ENCODE results near the gene PAQR4. TPM values are rescaled to one million over a fixed set of nuclear protein-coding genes. Genes with fewer than 3 reads are reported as not detected.

Gene PAQR4
- total RNA-seq, 2 experiments from 2014 or later: 29.4 to 30.4 TPM

DNA sequence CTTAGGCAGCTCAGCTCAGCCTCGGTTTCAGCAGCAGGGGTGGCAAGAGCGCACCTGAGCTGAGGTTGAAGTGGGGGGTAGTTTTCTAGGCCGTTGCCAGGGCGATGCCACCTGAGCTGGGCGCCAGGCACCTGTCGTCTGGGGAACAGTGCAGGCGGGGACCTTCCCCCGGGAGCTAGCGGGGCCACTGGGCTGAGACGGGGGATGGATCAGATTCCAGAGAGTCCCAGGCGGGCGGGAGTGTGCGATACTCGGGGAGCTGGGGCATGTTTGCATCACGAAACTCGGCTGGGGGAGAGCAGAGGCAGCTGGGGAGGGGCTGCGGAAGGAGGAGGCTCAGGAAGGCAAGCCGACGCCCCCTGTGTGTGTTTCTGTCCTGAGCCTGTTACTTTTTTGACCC lies 43.1 kb downstream of the PAQR4 start:
- H3K27me3 Mint-ChIP-seq: peaks cover 11% of the 10 kb centered on the region
- H3K36me3 Mint-ChIP-seq (ENCODE audit: low read depth): no peaks in the 10 kb centered on the region
- H3K4me1 Mint-ChIP-seq (ENCODE audit: low read depth): peaks cover 17% of the 10 kb centered on the region
- ChIA-PET CTCF (interaction anchor here (0.8 to 1.0 kb wide), 2 partner anchors 17 to 19 kb away, joined by 3 to 6 read pairs; no protein-coding TSS in a partner anchor), POLR2A (interaction anchor here (0.9 kb wide), 1 partner anchor 18 kb away, joined by 3 read pairs; no protein-coding TSS in a partner anchor)
- H3K4me3 Mint-ChIP-seq: no peak overlapping the region
- H3K9me3 Mint-ChIP-seq: no peaks in the 10 kb centered on the region
- ATAC-seq (no peak), DNase-seq (no peak)
- H3K27ac Mint-ChIP-seq: no peak overlapping the region
- intact Hi-C loops (cut with micrococcal nuclease): no loop called here
- TF ChIP-seq, protein P1, sequence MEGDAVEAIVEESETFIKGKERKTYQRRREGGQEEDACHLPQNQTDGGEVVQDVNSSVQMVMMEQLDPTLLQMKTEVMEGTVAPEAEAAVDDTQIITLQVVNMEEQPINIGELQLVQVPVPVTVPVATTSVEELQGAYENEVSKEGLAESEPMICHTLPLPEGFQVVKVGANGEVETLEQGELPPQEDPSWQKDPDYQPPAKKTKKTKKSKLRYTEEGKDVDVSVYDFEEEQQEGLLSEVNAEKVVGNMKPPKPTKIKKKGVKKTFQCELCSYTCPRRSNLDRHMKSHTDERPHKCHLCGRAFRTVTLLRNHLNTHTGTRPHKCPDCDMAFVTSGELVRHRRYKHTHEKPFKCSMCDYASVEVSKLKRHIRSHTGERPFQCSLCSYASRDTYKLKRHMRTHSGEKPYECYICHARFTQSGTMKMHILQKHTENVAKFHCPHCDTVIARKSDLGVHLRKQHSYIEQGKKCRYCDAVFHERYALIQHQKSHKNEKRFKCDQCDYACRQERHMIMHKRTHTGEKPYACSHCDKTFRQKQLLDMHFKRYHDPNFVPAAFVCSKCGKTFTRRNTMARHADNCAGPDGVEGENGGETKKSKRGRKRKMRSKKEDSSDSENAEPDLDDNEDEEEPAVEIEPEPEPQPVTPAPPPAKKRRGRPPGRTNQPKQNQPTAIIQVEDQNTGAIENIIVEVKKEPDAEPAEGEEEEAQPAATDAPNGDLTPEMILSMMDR (IDR thresholded peaks at IDR 0.05): no peak

GRCh38 chr16:3012828-3013420 lies 43.8 kb downstream of the PAQR4 start, which contains the start of gene CLDN9:
CLDN9 (plus strand) TSS chr16:3012923; CDS start chr16:3013363, 440 bp downstream.
- ChIA-PET POLR2A (no interaction called here), CTCF (interaction anchor here (0.8 to 1.0 kb wide), 2 partner anchors 16 to 18 kb away, joined by 3 to 6 read pairs; no protein-coding TSS in a partner anchor)
- intact Hi-C loops (cut with micrococcal nuclease): no loop called here
- H3K27ac Mint-ChIP-seq: no peak within 1 kb of the TSS
- peaks cover 10% of the 10 kb centered on the region for H3K4me1 Mint-ChIP-seq (ENCODE audit: low read depth)
- H3K36me3 Mint-ChIP-seq (ENCODE audit: low read depth): no peaks in the 10 kb centered on the region
- no peak within 1 kb of the TSS for H3K4me3 Mint-ChIP-seq
- DNase-seq: no peak
- TF ChIP-seq, protein P1 (IDR thresholded peaks at IDR 0.05): no peak
- no peaks in the 10 kb centered on the region for H3K9me3 Mint-ChIP-seq
- peak; percentile 50 for ATAC-seq
- H3K27me3 Mint-ChIP-seq: peaks cover 11% of the 10 kb centered on the region

DNA sequence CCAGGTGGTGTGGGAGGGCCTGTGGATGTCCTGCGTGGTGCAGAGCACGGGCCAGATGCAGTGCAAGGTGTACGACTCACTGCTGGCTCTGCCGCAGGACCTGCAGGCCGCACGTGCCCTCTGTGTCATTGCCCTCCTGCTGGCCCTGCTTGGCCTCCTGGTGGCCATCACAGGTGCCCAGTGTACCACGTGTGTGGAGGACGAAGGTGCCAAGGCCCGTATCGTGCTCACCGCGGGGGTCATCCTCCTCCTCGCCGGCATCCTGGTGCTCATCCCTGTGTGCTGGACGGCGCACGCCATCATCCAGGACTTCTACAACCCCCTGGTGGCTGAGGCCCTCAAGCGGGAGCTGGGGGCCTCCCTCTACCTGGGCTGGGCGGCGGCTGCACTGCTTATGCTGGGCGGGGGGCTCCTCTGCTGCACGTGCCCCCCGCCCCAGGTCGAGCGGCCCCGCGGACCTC lies 44.4 kb downstream of the PAQR4 start:
- ATAC-seq (no peak), DNase-seq (no peak)
- intact Hi-C loops (cut with micrococcal nuclease): no loop called here
- no peaks in the 10 kb centered on the region for H3K9me3 Mint-ChIP-seq
- H3K4me1 Mint-ChIP-seq (ENCODE audit: low read depth): peaks cover 8% of the 10 kb centered on the region
- H3K27me3 Mint-ChIP-seq: peaks cover 11% of the 10 kb centered on the region
- TF ChIP-seq, protein P1 (IDR thresholded peaks at IDR 0.05): no peak
- H3K27ac Mint-ChIP-seq: no peak overlapping the region
- ChIA-PET POLR2A (interaction anchor here (1.6 kb wide), 1 partner anchor 10 kb away, joined by 3 read pairs; no protein-coding TSS in a partner anchor), CTCF (interaction anchor here (1.0 to 2.1 kb wide), 2 partner anchors 14 to 35 kb away, joined by 3 to 8 read pairs; no protein-coding TSS in a partner anchor)
- H3K36me3 Mint-ChIP-seq (ENCODE audit: low read depth): no peaks in the 10 kb centered on the region
- no peak overlapping the region for H3K4me3 Mint-ChIP-seq

GRCh38 chr16:3013998-3014690 lies 45.0 kb downstream of the PAQR4 start:
- peaks cover 11% of the 10 kb centered on the region for H3K27me3 Mint-ChIP-seq
- peaks cover 4% of the 10 kb centered on the region for H3K4me1 Mint-ChIP-seq (ENCODE audit: low read depth)
- ATAC-seq (no peak), DNase-seq (no peak)
- TF ChIP-seq, protein P1 (IDR thresholded peaks at IDR 0.05): no peak
- ChIA-PET CTCF (interaction anchor here (1.0 to 2.1 kb wide), 2 partner anchors 13 to 34 kb away, joined by 3 to 8 read pairs; no protein-coding TSS in a partner anchor), POLR2A (interaction anchor here (1.6 kb wide), 1 partner anchor 9 kb away, joined by 3 read pairs; no protein-coding TSS in a partner anchor)
- no peak overlapping the region for H3K27ac Mint-ChIP-seq
- intact Hi-C loops (cut with micrococcal nuclease): no loop called here
- H3K36me3 Mint-ChIP-seq (ENCODE audit: low read depth): no peaks in the 10 kb centered on the region
- no peaks in the 10 kb centered on the region for H3K9me3 Mint-ChIP-seq
- no peak overlapping the region for H3K4me3 Mint-ChIP-seq
